ENCODE results near the gene CNTNAP2.

Gene CNTNAP2

GRCh38 chr7:147509035-147509501 is 1392.5 kb downstream of the CNTNAP2 start:
- Histone ChIP-seq H3F3A (ENCODE audit: insufficient read depth) (no peaks in the 10 kb centered on the region), H3K27ac (ENCODE audit: low read depth, low read length) (no peak overlapping the region), H3K9me3 (ENCODE audit: insufficient read depth, low read length) (no peaks in the 10 kb centered on the region), H3K9me2 (replicated peaks; ENCODE audit: insufficient read depth, low read length) (no peaks in the 10 kb centered on the region), H3K27me3 (ENCODE audit: low read length) (no peaks in the 10 kb centered on the region), H3K4me3 (ENCODE audit: insufficient read depth, low read length, poor library complexity, severe bottlenecking) (no peak overlapping the region), H3K36me3 (ENCODE audit: low read length) (no peaks in the 10 kb centered on the region), H2AFZ (ENCODE audit: low read depth, low read length, severe bottlenecking) (no peak overlapping the region), H3K9ac (ENCODE audit: low read length) (no peak overlapping the region), H4K20me1 (ENCODE audit: low read depth, low read length) (no peaks in the 10 kb centered on the region), H3K4me2 (ENCODE audit: low read depth, low read length, poor library complexity, severe bottlenecking) (no peak overlapping the region), H3K79me2 (ENCODE audit: insufficient read depth, low read length) (no peaks in the 10 kb centered on the region)
- no peak for TF ChIP-seq CTCF (IDR thresholded peaks at IDR 0.05; ENCODE audit: insufficient read depth, low read length, poor library complexity, severe bottlenecking)
- no peak for TF ChIP-seq EZH2phosphoT487 (conservative IDR thresholded peaks at IDR 0.05; ENCODE audit: low read length)

- no peak for TF ChIP-seq EZH2phosphoT487 (conservative IDR thresholded peaks at IDR 0.05; ENCODE audit: low read length)
- TF ChIP-seq CTCF (IDR thresholded peaks at IDR 0.05; ENCODE audit: insufficient read depth, low read length, poor library complexity, severe bottlenecking), result no peak
- Histone ChIP-seq H3K79me2 (ENCODE audit: insufficient read depth, low read length) (no peaks in the 10 kb centered on the region), H3F3A (ENCODE audit: insufficient read depth) (no peaks in the 10 kb centered on the region), H4K20me1 (ENCODE audit: low read depth, low read length) (no peaks in the 10 kb centered on the region), H3K27ac (ENCODE audit: low read depth, low read length) (no peak overlapping the region), H3K27me3 (ENCODE audit: low read length) (no peaks in the 10 kb centered on the region), H3K9me2 (replicated peaks; ENCODE audit: insufficient read depth, low read length) (no peaks in the 10 kb centered on the region), H3K36me3 (ENCODE audit: low read length) (no peaks in the 10 kb centered on the region), H3K4me2 (ENCODE audit: low read depth, low read length, poor library complexity, severe bottlenecking) (no peak overlapping the region), H3K9me3 (ENCODE audit: insufficient read depth, low read length) (no peaks in the 10 kb centered on the region), H3K4me3 (ENCODE audit: insufficient read depth, low read length, poor library complexity, severe bottlenecking) (no peak overlapping the region), H3K9ac (ENCODE audit: low read length) (no peak overlapping the region), H2AFZ (ENCODE audit: low read depth, low read length, severe bottlenecking) (no peak overlapping the region)
Observed at GRCh38 chr7:147509541-147510200, 1393.1 kb downstream of the CNTNAP2 start.

- Histone ChIP-seq H3K9me2 (replicated peaks; ENCODE audit: insufficient read depth, low read length) (no peaks in the 10 kb centered on the region), H4K20me1 (ENCODE audit: low read depth, low read length) (no peaks in the 10 kb centered on the region), H3K36me3 (ENCODE audit: low read length) (no peaks in the 10 kb centered on the region), H2AFZ (ENCODE audit: low read depth, low read length, severe bottlenecking) (no peak overlapping the region), H3K27ac (ENCODE audit: low read depth, low read length) (no peak overlapping the region), H3K9ac (ENCODE audit: low read length) (no peak overlapping the region), H3K27me3 (ENCODE audit: low read length) (no peaks in the 10 kb centered on the region), H3K79me2 (ENCODE audit: insufficient read depth, low read length) (no peaks in the 10 kb centered on the region), H3F3A (ENCODE audit: insufficient read depth) (no peaks in the 10 kb centered on the region), H3K9me3 (ENCODE audit: insufficient read depth, low read length) (no peaks in the 10 kb centered on the region), H3K4me2 (ENCODE audit: low read depth, low read length, poor library complexity, severe bottlenecking) (no peak overlapping the region), H3K4me3 (ENCODE audit: insufficient read depth, low read length, poor library complexity, severe bottlenecking) (no peak overlapping the region)
- TF ChIP-seq CTCF (IDR thresholded peaks at IDR 0.05; ENCODE audit: insufficient read depth, low read length, poor library complexity, severe bottlenecking), result no peak
- no peak for TF ChIP-seq EZH2phosphoT487 (conservative IDR thresholded peaks at IDR 0.05; ENCODE audit: low read length)
Observed at GRCh38 chr7:147510201-147510542, 1393.6 kb downstream of the CNTNAP2 start.
